HG02981 (cell line): ENCODE results near the gene SSBP2.
A peak's percentile ranks its signal among the peaks of the same experiment; 100 is the strongest.
"Not testable (repeated sequence)": the region's sequence is repeated elsewhere in the genome, so short reads cannot be mapped to it uniquely, and the experiment has no call there.

Experiments used
- ATAC-seq: cut with Tn5 transposase; IDR thresholded peaks from one replicate; pipeline ENCODE4 v1.9.1; 2021; ENCODE audit warnings: mild to moderate bottlenecking, moderate library complexity; ENCODE audit not compliant: unreplicated experiment

SSBP2 gene

GRCh38 chr5:81679885-81680284 is 71.0 kb downstream of the SSBP2 start:
- no peak for ATAC-seq

DNA sequence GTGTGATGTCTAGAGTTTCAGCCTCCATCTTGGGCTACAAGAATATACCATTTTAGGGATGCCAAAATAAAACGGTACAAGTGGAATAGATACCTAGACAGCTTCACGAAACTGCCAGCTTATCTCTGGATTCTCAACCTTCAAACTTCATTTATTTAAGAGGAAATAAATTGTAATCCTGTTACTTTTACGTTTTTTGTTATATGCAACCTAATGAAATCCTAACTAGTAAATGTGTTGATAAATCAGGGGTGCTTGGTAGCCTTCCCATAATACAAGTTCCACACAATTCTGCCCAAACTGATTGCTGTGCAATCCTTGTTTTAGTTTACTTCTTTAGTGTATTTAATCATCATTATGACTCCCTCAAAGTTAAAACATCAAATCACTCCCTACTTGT is 75.5 kb downstream of the SSBP2 start:
- ATAC-seq, result no peak

DNA sequence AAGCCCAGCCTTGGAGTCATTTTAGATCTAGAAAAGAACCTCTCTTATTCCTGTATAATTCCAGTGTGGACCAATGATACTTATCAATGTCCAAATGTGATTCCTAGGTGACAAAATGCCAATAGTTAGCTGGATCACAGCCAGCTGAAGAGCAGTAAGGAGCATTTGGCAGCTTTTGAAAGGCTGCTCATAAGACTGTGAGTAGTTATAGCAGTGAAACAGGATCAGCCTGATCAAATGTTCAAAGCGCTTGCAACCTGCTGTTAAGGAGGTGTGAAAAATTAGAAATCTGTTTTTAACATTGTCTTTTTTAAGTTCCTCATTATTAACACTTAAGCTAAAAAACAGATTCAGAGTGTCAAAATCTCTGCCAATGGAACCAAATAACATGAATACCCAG is 85.1 kb downstream of the SSBP2 start:
- ATAC-seq, result no peak

DNA sequence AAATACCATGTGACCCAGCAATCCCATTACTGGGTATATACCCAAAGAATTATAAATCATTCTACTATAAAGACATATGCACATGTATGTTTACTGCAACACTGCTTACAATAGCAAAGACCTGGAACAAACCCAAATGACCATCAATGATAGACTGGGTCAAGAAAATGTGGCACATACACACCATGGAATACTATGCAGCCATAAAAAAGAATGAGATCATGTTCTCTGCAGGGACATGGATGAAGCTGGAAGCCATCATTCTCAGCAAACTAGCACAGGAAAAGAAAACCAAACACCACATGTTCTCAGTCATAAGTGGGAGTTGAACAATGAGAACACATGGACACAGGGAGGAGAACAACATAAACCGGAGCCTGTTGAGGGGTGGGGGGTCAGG is 90.3 kb downstream of the SSBP2 start:
- not testable (repeated sequence) for ATAC-seq

- no peak for ATAC-seq
These were observed 93.5 kb downstream of the SSBP2 start for GRCh38 chr5:81657386-81657785.

DNA sequence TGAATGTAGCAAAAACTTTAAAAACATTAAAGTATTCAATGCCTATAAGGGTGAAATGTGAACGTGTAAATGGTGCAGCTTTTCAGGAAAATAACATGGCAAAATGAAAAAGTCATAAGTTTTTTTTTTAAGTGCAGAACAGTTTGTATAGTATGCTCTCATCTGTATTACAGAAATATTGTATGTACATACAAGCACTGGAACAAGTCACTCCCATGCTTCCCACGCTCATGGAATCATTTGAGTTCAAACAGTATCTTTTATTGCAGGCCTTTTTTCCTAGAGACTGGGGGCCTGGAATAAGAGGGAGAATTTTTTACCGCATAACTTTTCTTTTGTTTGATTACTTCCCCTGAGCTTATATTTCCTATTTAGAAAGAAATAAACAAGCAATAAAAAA is 94.1 kb downstream of the SSBP2 start:
- no peak for ATAC-seq

- ATAC-seq, result no peak
These were observed 99.9 kb downstream of the SSBP2 start for GRCh38 chr5:81650987-81651386.

DNA sequence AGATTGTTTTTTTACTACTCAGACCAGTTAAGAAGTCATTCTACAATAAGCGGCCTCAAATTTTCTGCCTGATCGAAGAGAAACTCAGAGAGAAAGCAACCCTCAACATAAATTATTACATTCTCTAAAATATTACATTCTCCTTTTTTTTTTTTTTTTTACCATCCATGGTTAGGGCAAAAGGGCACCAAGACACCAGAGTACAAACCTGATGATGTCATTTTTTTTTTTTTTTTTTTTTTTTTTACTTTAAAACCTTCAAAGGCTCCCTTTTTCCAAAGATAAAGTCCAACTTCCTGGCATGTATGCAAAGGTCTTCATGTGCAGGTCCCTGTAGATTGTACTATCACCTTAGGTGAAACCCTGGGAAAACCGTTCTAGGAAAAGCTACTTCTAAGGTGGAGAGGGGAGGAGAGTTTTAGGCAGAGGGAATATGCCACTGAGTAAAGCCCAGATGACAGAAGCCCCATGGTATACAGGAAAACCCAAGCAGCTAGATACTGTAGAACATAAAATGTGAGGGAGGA is 104.4 kb downstream of the SSBP2 start:
- no peak for ATAC-seq

DNA sequence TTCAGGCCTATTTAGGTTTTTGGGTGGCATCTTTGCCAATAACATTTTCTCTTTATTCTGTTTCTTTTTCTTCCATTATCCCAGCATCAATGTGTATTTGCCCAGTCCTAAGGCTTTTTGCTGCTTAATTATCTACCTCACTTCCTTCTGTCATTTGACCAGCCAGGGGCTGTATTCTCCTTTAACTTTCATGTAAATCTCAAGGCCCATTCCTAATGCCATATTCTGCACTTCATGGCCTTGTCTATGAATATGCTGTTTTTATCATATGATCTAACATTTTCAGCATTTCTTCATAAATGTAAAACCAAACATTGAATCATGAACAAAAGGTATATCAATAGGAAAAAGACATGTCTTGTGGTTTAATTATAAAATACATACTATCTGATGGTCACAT is 108.7 kb downstream of the SSBP2 start:
- no peak for ATAC-seq

GRCh38 chr5:81639556-81639955 is 111.3 kb downstream of the SSBP2 start:
- no peak for ATAC-seq

- no peak for ATAC-seq
These were observed 112.4 kb downstream of the SSBP2 start for GRCh38 chr5:81638471-81638870.

DNA sequence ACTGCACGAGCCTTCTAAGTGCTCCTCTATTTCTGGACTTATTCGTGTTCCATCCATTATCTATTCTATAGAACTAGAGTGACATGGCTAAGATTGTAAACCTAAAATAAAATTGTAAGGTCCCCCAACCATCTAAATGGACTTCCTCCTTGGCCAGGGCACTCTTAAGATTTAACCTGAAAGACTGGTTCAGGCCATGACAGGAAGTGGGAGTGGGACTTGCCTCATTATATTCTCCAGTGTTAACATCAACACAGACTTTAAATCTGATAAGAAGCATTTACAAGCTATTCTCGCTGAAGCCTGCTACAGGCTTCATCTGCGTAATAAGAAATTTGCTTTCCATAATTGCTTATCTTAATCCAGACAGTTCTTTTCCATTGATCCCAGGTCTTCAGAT is 117.0 kb downstream of the SSBP2 start:
- no peak for ATAC-seq

GRCh38 chr5:81633471-81633870 is 117.4 kb downstream of the SSBP2 start:
- no peak for ATAC-seq

DNA sequence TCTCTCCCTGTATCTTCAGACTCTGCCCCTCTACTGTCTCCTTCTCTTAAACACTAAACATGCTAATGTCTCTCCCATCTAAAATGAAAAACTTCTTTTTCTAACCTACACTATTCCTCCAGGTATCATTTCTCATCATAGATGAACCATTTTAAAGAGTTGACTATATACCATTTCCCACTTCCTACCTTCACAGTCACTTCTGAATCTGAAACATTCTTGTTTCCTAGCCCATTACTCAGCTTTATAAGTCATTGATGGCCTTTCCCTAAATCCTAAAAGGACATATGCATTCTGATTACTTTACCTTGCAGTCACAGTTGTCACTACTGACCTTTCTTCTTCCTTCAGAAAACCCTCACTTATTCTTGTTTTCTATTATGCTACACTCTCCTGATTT is 118.2 kb downstream of the SSBP2 start:
- ATAC-seq, result no peak

- ATAC-seq, result no peak
These were observed 119.3 kb downstream of the SSBP2 start for GRCh38 chr5:81631621-81632020.

- peak; percentile 77 for ATAC-seq
These were observed 119.8 kb downstream of the SSBP2 start for GRCh38 chr5:81631124-81631523.

DNA sequence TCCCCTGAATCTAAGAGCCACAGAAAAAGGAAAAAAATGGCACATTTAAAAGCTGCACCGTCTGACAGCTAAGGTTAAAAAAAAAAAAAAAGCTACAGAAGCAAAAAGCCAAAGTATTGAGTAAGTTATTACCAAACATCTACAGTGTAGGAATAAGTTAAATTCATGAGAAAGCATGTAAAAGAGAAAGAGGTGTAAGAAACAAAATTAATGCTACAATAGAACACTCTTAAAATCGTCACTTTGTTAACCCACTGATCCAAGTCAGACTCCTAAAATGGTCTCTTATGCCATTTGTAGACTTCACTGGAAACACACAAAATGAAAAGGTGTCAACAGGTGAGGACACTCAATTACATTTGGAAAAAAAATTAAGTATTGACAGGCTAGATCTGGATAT is 120.2 kb downstream of the SSBP2 start:
- no peak for ATAC-seq

- no peak for ATAC-seq
These were observed 120.9 kb downstream of the SSBP2 start for GRCh38 chr5:81629986-81630385.

GRCh38 chr5:81628061-81628460 is 122.8 kb downstream of the SSBP2 start:
- ATAC-seq, result not testable (repeated sequence)

- ATAC-seq, result no peak
These were observed 124.4 kb downstream of the SSBP2 start for GRCh38 chr5:81626524-81626923.

GRCh38 chr5:81609810-81610375 is 141.0 kb downstream of the SSBP2 start:
- no peak for ATAC-seq

- ATAC-seq, result no peak
These were observed 141.9 kb downstream of the SSBP2 start for GRCh38 chr5:81608976-81609375.

GRCh38 chr5:81607693-81608092 is 143.2 kb downstream of the SSBP2 start:
- ATAC-seq, result no peak
